GM12801 (cell line): ENCODE results near the gene ARRDC4.

Experiments used
- CTCF ChIP-seq: IDR thresholded peaks from one replicate; pipeline ENCODE4 v1.5.1; 2011; ENCODE audit warnings: control low read depth; ENCODE audit not compliant: insufficient read length; ENCODE audit errors: extremely low read depth

Gene ARRDC4

GRCh38 chr15:98001663-98002194, 41.2 kb downstream of the ARRDC4 start:
- TF ChIP-seq CTCF: no peak

GRCh38 chr15:98002419-98002818, 41.9 kb downstream of the ARRDC4 start:
- no peak for TF ChIP-seq CTCF

- TF ChIP-seq CTCF: no peak
Measured at GRCh38 chr15:98002866-98003265, 42.4 kb downstream of the ARRDC4 start.

GRCh38 chr15:98003518-98003917, 43.0 kb downstream of the ARRDC4 start:
- no peak for TF ChIP-seq CTCF

GRCh38 chr15:98003996-98004395, 43.5 kb downstream of the ARRDC4 start:
- TF ChIP-seq CTCF: no peak

GRCh38 chr15:98005659-98006058, 45.2 kb downstream of the ARRDC4 start:
- no peak for TF ChIP-seq CTCF

- no peak for TF ChIP-seq CTCF
Measured at GRCh38 chr15:98009169-98009568, 48.7 kb downstream of the ARRDC4 start.

GRCh38 chr15:98009971-98010370, 49.5 kb downstream of the ARRDC4 start:
- TF ChIP-seq CTCF: no peak
